ENCODE measurements around the gene SZT2.

Gene SZT2

DNA sequence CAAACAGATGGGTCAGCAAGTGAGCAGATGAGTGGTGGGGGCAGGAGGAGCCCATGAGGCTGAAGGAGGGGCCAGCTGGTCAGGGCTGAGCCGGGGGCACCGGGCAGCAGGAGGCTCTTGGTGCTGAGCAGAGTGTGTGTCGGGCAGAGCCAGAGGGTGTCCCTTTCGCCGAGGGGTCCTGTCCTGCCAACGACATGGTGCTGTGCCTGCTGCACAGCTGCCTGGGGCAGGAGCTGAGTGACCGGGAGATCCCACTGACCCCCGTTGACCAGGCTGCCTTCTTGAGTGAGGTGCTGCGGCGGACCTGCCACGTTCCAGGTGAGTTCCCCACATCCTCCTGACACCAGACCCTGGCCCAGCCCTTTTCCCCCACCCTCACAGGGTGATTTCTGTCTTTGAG lies 36.5 kb downstream of the SZT2 start:
- no peak for DNase-seq

DNA sequence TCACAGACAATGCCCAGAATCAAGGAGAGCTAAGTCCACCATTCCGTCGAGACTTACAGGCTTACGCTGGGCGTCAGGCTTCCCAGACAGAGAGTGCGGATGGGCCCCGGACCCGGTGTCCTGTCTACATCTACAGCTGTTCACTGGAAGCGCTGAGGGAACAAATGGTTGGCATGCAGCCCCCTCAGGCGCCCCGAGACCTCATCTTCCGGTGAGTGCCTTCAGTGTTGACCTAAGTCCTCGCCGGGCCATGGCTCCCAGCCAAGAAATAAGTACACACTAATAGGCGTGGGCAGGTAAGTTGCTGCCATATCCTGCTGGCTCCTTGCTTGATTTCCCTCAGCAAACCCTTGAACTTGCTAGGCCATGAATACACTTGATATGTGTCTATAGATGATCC lies 37.8 kb downstream of the SZT2 start:
- DNase-seq: no peak

DNA sequence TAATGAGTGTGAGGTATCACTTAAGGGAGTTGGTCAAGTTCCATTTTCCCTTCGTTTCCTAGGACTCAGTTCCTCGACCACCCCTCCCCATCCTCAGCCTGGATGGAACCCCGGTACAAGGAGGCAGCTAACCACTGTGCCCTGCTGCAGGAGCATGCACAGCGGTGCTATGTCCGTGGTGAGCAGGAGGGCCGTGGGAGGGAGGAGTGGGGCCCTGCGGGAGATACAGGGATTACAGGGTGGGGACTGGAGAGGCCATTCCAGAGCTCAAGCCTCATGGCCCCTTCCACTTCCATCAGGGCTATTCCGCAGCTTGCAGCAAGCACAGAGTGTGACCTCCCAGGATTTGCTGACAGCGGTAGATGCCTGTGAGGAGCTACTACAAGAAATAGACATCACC lies 38.2 kb downstream of the SZT2 start:
- no peak for DNase-seq

DNA sequence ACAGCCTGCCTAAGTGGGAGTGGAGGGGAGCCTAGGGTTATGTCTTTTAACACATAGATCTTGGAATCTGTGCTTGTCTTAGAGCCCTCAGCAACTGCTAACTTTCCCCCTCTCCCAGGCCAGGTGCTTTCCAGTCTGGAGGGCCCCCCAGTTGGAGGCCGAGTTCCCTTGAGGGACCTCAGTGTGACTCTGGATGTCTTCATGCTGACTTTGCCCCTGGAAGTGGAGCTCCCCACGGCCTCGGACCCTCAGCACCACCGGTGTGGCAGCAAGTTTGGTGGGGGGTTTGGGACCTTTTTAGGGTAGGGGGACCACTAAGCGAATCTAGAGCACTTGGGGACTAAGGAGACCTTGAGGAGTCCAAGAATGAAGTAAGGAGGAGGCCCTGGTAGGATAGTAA lies 41.1 kb downstream of the SZT2 start:
- DNase-seq: no peak

DNA sequence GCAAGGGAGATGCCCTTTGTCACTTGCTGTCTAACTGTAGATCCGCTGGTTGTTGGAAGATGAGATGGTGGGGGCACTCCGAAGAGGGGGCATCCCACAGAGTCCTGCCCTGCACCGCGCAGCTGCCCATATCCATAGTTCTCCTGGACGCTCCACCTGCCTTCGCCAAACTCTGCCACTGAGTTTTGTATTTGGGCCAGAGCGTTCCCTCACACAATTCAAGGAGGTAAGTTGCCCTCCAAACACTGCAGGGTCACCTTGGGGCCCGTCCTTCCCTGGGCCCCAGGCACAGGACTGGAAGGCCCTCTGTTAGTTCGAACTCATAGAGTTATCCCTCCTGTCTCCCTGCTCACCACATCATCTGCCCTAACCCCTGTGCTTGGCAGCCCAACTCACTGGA lies 42.0 kb downstream of the SZT2 start:
- DNase-seq: no peak

DNA sequence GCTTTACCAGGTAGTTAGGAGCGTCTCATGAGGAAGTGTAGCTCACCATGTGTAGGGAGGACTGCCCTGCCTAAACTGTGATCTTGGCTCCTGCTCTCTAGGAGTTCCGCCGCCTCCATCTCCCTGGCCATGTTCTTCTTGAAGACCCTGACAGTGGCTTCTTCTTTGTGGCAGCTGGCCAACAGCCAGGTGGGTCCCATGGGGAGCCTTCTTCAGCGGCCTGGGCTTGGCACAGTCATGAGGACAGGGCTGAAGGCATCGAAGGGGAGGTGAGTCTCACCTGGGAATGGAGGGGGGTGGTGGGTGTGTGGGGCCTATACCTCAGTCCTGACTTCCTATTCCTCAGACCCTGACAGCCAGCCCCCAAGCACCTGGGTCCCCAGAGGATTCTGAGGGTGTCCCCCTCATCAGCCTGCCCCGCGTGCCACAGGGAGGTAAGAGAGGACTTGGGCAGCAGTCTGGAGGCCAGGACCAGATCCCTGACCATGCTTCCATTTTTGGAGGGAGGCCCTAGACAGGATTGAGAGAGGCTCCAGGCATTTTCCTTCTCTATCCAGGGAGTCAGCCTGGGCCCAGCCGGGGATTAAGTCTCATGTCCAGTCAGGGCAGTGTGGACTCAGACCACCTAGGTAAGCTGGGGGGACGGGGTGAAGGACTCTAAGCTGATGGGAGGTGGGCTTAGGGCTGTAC lies 42.6 kb downstream of the SZT2 start:
- DNase-seq: no peak

DNA sequence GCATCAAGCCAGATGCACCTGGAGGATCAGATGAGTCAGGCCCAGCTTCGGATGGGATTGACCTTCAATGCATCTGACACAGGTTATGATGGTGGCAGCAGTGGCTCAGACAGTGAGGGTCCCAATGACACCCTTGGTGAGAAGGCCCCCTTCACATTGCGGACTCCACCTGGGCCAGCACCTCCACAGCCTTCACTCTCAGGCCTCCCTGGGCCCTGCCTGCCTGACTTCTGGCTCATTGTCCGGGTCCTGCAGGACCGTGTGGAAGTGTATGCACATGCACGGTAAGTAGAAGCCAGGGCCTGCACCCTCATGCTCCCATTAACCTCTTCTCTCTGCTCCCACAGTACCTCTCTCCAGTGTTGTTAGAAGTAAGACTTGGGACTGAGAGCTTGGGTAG lies 43.2 kb downstream of the SZT2 start:
- DNase-seq: no peak

DNA sequence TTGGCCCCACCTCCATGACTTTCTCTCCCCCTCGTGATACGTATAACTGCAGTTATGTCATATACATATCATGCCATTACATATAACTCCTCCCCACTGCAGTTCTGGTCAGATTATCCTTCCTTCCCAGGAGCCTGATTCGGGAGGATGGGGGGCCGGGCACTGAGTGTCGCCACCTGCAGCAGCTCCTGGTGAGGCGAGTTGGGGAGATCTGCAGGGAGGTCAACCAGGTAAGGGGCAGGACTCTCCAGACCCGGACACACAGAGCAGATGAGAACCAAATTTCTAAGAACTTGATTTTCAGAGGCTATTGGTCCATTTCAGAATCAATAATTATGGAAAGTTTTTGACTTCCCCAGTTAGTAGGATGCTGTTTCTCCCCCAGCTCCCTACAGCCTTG lies 44.6 kb downstream of the SZT2 start:
- no peak for DNase-seq

DNA sequence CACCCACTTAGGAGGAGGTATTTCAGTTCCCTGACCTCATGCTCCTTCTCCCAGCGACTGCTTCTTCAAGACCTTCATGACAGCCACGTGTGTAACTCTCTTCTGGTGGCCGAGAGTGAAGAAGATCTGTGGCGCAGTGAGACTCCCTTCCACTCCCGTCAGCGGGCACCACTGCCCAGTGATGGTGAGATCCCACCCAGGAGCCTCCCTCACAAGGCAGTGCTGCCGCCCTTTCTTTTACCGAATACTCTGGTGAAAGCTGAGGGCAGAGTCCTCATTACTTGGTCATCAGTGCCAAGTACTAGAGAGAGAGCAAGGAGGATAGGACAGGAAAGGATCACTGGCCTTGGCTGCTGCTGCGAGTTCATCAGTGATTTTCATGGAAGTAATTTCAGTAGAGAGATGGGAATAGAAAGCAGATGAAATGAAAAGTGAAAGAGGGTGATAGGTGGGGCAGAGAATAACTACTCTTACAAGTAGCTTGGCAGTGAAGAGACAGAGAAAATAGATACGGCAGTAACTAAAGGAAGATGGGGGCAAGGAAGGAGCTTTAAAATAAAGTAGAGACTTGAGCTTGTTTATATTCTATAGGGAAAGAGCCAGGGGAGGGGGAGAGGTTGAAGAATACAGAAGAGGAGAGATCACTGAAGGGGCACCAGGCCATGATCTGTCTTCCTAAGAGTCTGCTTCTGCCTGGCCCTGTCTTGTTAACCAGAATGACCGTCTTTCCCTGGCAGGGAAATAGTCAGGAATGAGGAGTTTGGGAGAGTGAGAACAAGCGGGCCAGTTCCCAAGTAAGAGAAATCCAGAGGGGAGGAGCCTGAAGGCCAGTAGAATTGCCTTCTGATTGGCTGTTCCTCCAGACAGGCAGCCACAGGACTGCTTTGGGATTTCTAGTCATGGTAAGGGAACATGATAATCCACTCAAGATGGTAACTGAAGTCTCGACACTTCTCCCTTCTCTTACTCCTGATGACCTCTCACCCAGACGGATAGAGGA lies 45.7 kb downstream of the SZT2 start:
- DNase-seq: no peak

DNA sequence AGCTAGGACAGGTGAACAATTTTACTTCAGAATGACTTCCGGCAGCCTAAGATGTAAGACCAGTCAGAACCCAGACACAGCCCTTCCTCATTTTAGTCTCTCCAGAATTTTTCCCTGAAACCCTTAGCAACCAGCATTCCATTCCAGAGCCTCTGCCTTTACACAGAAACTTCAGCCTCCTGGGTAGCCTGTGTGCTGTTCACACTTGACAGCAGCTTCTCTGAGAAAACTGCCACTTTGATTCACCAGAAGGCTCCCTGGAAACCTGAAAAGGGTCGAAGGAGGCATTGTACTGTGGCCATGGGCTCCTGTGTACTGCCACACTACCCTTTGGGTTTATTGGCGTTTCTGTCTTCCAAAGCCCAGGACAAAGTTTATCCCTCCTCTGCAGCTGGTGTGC lies 46.7 kb downstream of the SZT2 start:
- no peak for DNase-seq

DNA sequence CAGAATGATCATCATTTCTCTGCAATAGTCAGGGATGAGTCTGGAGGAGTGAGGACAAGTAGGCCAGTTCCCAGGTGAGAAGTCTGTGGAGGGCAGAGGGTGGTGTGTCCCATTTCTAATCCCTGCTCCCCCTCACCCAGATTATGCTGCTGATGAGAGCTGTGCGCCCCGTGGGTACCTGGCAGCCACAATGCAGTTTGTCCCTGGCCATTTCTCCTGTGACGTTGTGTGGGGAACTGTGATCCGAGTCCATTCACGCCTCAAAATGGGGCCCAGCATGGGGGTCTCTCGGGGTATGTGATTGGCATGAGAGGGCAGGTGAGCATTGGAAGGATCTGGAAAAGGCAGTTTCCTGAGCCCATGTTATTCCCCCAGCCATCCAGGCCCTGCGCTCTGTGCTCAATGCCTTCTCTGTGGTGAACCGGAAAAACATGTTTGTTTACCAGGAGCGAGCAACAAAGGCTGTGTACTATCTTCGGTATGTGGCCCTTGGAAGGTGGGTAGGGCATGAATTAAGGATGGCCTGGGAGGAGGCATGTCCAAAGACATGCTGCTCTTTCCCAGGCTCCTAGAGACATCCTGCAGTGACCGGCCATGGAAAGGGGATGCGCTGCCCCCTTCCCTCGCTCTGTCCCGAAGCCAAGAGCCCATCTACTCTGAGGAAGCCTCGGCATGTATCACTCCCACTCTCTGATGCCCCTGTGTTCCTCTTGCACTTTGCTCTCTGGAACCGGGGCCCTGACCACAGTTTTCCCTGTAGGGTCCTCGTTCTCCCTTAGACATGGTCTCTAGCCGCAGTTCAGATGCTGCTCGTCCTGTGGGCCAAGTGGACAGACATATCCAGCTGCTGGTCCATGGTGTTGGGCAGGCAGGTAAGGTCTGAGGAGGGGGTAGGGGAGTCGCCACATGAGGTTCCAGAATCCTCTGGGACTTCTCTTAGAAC lies 47.6 kb downstream of the SZT2 start:
- no peak for DNase-seq

DNA sequence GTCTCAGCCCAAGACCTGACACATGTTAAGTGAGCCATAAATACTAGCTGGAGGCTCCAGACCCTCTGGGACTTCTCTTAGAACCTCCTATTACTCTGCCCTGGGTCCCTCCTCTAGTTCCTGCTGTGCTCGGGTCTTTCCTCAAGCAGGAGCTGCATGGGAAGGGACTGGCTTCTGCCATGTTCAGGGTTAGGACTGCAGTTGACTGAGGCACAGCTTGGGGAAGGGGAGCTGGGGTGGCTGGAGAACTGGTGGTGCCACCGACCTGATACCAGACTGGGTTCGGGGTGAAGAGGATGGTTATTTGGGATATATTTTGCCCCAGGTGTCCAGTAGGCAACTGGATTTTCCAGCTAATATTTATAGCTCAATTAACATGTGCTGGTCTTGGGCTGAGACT lies 48.3 kb downstream of the SZT2 start:
- no peak for DNase-seq

DNA sequence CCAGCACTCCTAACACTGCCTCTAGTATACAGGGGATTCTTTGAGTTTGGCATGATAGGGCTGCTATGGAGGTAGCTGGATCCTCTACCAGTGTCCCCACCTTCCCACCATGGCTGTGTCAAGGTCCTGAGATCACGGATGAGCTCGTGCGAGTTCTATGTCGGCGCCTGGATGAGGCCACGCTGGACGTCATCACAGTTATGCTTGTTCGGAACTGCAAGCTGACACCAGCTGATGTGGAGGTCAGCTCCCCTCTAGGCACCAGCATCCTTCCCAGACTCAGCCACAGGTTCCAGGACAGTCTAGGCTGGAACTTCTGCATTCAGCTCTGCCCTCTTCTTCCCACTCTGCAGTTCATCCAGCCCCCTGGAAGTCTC lies 48.9 kb downstream of the SZT2 start:
- no peak for DNase-seq

DNA sequence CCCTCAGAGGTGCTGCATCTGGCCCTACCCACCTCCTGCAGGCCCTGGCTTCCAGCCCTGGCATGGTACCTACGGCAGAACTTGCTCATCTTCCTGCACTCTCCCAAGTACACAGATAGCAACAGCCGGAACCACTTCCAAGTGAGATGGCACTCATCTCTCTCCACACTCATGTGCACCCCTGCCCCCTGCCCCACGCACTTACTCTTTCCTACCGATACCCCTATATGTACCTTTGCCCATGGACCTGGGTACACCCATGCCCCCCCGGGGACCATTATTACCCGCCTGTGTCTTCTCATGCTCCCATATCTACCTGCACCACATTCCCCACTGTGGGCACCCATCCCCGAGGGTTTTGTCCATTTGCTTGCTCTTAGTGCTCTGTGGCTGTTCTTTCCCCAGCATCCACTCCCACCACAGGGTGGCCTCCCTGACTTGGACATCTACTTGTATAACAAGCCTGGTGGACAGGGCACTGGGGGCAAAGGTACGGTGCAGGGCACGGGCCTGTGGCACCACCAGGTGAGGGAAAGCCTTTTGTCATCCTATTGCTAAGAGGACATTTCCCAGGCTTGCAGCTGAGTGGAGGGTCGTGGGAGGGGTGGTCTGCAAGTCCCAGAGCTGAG lies 49.4 kb downstream of the SZT2 start:
- DNase-seq: no peak

DNA sequence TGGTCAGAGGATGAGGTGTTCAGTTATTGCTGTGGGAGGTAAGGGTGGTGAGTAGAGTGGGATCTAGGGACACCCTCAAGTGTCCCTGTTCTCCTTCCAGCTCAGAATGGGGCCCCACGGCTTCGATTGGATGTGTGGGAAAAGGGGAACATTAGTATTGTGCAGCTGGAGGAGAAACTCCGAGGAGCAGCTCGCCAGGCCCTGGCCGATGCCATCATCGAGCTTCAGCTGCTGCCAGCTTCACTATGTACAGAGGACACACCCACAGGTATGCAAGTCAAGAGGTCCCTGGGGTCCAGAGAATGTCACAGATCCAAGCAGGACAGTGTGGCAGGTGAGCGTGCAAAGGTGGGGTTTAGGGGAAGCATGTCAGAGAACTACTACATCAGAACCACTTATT lies 50.1 kb downstream of the SZT2 start:
- no peak for DNase-seq

DNA sequence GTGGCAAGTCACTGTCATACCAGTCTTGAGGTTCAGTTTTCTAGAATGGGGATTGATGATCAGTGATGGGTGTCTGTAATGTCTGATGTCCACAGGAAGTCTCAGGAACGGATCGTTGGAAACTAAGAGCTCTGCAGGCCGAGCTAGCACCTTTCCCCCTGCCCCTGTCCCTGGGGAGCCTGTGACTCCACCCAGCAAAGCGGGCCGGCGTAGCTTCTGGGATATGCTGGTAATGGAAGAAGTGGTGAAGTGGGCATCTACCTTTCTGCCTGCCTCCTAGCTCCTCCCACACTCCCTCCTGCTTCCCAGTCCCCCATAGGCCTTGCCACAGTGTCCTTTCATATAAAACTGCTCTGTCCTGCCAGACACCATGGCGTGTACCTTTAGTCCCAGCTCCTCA lies 50.7 kb downstream of the SZT2 start:
- DNase-seq: no peak

DNA sequence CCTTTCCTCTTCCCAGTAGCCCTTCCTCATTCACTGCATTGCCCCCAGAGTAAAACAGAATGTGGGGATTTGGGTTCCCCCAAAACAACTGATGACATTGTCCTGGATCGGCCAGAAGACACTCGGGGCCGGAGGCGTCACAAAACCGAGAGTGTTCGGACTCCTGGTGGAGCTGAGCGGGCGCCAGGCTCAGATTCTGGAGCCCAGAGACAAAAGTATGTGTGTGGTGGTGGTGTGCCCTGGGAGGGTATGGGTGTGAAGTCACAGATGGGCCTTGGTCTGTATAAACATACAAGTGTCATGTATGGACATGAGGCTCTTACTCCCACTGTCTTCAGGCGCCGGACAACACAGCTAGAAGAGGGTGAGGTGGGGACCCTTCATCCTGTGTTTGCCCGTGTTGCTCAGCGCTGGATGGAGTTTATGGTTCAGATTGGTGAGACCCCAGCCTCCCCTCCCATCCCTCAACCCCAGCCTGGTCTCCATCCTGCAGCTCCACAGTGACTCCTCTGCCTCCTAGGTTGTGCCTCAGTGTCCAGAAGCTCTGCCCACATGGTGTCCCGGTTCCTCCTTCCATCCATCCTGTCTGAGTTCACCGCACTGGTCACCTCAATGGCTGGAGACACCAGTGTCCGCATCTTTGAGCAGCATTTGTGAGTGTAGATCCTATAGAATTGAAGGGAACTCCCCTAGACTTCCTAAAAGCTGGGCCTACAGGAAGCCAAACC lies 51.6 kb downstream of the SZT2 start:
- DNase-seq: no peak

DNA sequence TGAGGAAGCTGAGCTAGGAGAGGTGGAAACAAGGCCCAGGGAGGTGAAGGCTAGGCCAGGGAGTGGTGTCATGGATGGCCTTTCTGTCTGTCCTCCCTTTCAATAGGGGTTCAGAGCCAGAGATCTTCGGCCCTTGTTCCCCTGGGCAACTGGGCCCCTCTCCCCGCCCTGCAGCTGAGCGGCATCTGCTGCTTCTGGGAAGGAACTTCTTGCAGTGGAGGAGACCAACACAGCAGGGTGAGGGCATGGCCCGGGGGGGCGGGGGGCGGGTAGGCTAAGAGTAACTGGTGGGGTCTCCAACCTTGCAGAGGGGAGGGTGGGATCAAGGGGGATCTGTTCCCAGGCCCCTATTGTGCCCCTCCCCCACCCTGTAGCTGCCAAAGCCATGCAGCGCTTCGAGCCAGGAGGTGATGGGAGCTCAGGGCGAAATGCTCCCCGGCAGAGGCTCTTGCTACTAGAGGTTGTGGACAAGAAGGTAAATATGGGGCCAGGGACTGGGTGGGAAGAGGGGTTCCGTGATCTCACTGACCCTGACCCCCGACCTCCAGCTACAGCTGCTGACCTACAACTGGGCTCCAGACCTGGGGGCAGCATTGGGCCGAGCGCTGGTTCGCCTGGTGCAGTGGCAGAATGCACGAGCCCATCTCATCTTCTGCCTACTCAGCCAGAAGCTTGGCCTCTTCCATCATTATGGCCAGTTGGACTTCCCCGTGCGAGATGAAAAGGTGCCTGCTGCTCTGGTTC lies 52.4 kb downstream of the SZT2 start:
- DNase-seq: no peak

DNA sequence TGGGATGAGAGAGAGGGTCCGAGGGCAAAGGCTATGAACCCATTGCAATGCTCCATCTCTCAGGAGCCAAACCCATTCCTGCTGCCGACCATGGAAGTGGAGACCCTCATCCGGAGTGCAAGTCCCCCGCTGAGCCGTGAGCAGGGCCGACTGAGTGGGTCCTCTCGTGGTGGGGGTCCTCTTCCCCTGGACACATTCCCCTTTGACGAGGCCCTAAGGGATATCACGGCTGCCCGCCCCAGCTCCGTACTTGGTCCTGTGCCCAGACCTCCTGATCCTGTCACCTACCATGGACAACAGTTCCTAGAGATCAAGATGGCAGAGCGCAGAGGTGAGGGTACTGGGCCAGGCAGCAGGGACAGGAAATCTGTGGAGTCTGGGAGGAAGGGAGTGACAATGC lies 53.1 kb downstream of the SZT2 start:
- DNase-seq: no peak

DNA sequence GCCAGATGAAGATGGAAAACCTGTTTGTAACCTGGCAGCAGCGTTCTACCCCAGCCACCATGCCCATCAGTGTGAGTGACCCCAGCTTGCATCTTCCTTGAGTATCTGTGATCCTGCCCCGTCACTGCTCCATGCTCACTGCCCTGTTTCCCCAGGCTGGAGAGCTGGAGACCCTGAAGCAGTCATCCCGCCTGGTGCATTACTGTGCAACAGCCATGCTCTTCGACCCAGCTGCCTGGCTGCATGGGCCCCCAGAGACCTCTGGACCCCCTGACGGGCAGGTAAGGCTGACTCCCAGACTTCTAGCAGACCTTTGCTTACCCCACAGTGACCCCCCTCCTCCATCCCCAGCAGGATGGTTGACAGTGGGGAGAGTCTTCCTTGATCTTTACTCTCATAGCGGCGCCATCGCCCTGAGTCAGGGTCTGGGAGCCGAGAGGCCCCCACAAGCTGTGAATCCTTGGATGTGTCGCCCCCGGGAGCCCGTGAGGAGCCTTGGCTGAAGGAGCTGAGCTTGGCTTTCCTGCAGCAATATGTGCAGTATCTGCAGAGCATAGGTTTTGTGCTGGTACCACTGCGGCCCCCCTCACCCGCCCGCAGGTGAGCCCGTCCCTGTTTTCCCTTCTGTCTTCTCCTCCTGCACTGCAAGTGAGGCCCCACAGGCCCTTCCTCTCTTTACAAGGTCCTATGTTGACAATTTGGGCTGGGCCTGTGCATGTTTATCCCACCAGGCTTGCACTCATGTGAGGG lies 53.7 kb downstream of the SZT2 start:
- DNase-seq: no peak
